Thymus (tissue), 11 donors: Measurements from ENCODE around the gene MRPL55. TPM values are rescaled to one million over a fixed set of nuclear protein-coding genes. Genes with fewer than 3 reads are reported as not detected.
A peak's percentile ranks its signal among the peaks of the same experiment; 100 is the strongest.

Source experiments
- DNase-seq, 9 donors: peaks; one replicate each; pipeline ENCODE4 v3.0.0-alpha.2; 2013; ENCODE audit warnings: low spot score in 9 of 9, low read depth in 6 of 9, missing footprints in 1 of 9
- H3K27ac ChIP-seq, 2 donors: one replicate each; pipeline ENCODE4 v1.5.1; 2013; ENCODE audit warnings: control low read depth in 1 of 2, low read depth in 1 of 2, low read length in 1 of 2, mild to moderate bottlenecking in 1 of 2, moderate library complexity in 1 of 2
- H3K27me3 ChIP-seq, 2 donors: one replicate each; pipeline ENCODE4 v1.5.1; 2013; ENCODE audit warnings: low read length in 1 of 2; ENCODE audit not compliant: control insufficient read depth in 2 of 2, insufficient read depth in 1 of 2
- H3K36me3 ChIP-seq, 2 donors: one replicate each; pipeline ENCODE4 v1.5.1; 2013; ENCODE audit warnings: low read length in 1 of 2, mild to moderate bottlenecking in 1 of 2, moderate library complexity in 1 of 2; ENCODE audit not compliant: control insufficient read depth in 2 of 2, insufficient read depth in 2 of 2
- H3K4me1 ChIP-seq, 2 donors: one replicate each; pipeline ENCODE4 v1.5.1; 2013; ENCODE audit warnings: low read length in 2 of 2; ENCODE audit not compliant: control insufficient read depth in 2 of 2, insufficient read depth in 2 of 2
- H3K4me3 ChIP-seq, 2 donors: one replicate each; pipeline ENCODE4 v1.5.1; 2013; ENCODE audit warnings: low read length in 2 of 2, control low read depth in 1 of 2, mild to moderate bottlenecking in 1 of 2
- H3K9me3 ChIP-seq, 2 donors: one replicate each; pipeline ENCODE4 v1.5.1; 2013; ENCODE audit warnings: low read length in 1 of 2, mild to moderate bottlenecking in 1 of 2; ENCODE audit not compliant: control insufficient read depth in 2 of 2, insufficient read depth in 1 of 2
- WGBS: extraction: QIAGEN DNeasy Blood & Tissue Kit; methylation state at CpG from one replicate; pipeline ENCODE4 v1.1.7; 2013; 5-methylcytosine and 5-hydroxymethylcytosine counted together
- polyA plus RNA-seq: library from polyadenylated mRNA; stranded (reverse); fragments of 200-250 nt; gene quantifications from one replicate; pipeline ENCODE4 v1.2.3, GENCODE V29; 2013
- total RNA-seq: library from RNA; stranded (reverse); fragments of 120-200 nt; gene quantifications from one replicate; pipeline ENCODE4 v1.2.4, GENCODE V29; 2013
- donor health status: healthy.

Gene MRPL55
- total and polyA plus RNA-seq, 2 donors: 58.5 to 96.7 TPM

GRCh38 chr1:228154670-228155571, 45.8 kb upstream of the MRPL55 start:
- H3K27me3 ChIP-seq: peaks cover 0 to 8% of the 10 kb centered on the region in 2 donors
- DNase-seq: peak in 4 of 9 donors; percentile 57 to 84 (median 64)
- peaks cover 13 to 21% of the 10 kb centered on the region in 2 donors for H3K36me3 ChIP-seq
- H3K4me1 ChIP-seq: peaks cover 38 to 64% of the 10 kb centered on the region in 2 donors
- peak overlapping the region; percentile 66 to 90 for H3K27ac ChIP-seq
- peaks cover 0 to 3% of the 10 kb centered on the region in 2 donors for H3K9me3 ChIP-seq
- H3K4me3 ChIP-seq: no peak overlapping the region
- WGBS: 65% methylated on average over 20 of the region's 20 CpGs

- H3K36me3 ChIP-seq: peaks cover 20 to 29% of the 10 kb centered on the region in 2 donors
Observed at GRCh38 chr1:228154021-228154669, 45.0 kb upstream of the MRPL55 start.

GRCh38 chr1:228152918-228153258, 43.8 kb upstream of the MRPL55 start:
- Histone ChIP-seq H3K36me3 (peaks cover 33 to 42% of the 10 kb centered on the region in 2 donors), H3K4me3 (no peak overlapping the region), H3K27ac (peak overlapping the region in 1 of 2 donors; percentile 11), H3K9me3 (peaks cover 0 to 3% of the 10 kb centered on the region in 2 donors), H3K27me3 (no peaks in the 10 kb centered on the region), H3K4me1 (peaks cover 38 to 80% of the 10 kb centered on the region in 2 donors)
- DNase-seq: no peak
- 73% methylated on average over 3 of the region's 3 CpGs for WGBS

More at GRCh38 chr1:228154021-228154669, 45.0 kb upstream of the MRPL55 start:
- WGBS: 97% methylated on average over 11 of the region's 11 CpGs
- Histone ChIP-seq H3K27ac (peak overlapping the region; percentile 66 to 90), H3K27me3 (peaks cover 0 to 4% of the 10 kb centered on the region in 2 donors), H3K4me1 (peaks cover 38 to 71% of the 10 kb centered on the region in 2 donors), H3K9me3 (peaks cover 0 to 3% of the 10 kb centered on the region in 2 donors), H3K4me3 (no peak overlapping the region)
- no peak for DNase-seq

- H3K4me1 ChIP-seq: peaks cover 35 to 74% of the 10 kb centered on the region in 2 donors
- no peak overlapping the region for H3K27ac ChIP-seq
- no peaks in the 10 kb centered on the region for H3K27me3 ChIP-seq
- peaks cover 0 to 3% of the 10 kb centered on the region in 2 donors for H3K9me3 ChIP-seq
- DNase-seq: no peak
- WGBS: 96% methylated on average over 19 of the region's 19 CpGs
- peaks cover 39 to 48% of the 10 kb centered on the region in 2 donors for H3K36me3 ChIP-seq
- H3K4me3 ChIP-seq: no peak overlapping the region
Observed at GRCh38 chr1:228152097-228152917, 43.2 kb upstream of the MRPL55 start.

- peaks cover 26 to 66% of the 10 kb centered on the region in 2 donors for H3K4me1 ChIP-seq
- H3K9me3 ChIP-seq: no peaks in the 10 kb centered on the region
- whole genome bisulfite sequencing: 83% methylated on average over 12 of the region's 12 CpGs
- H3K27ac ChIP-seq: peak overlapping the region in 1 of 2 donors; percentile 24
- no peaks in the 10 kb centered on the region for H3K27me3 ChIP-seq
- peaks cover 48 to 57% of the 10 kb centered on the region in 2 donors for H3K36me3 ChIP-seq
- H3K4me3 ChIP-seq: no peak overlapping the region
- DNase-seq: no peak
Observed at GRCh38 chr1:228151180-228151925, 42.3 kb upstream of the MRPL55 start.

GRCh38 chr1:228150461-228151179, 41.5 kb upstream of the MRPL55 start:
- peak overlapping the region; percentile 15 to 24 for H3K27ac ChIP-seq
- H3K27me3 ChIP-seq: no peaks in the 10 kb centered on the region
- peaks cover 18 to 66% of the 10 kb centered on the region in 2 donors for H3K4me1 ChIP-seq
- no peaks in the 10 kb centered on the region for H3K9me3 ChIP-seq
- peaks cover 56 to 64% of the 10 kb centered on the region in 2 donors for H3K36me3 ChIP-seq
- peak in 1 of 9 donors; percentile 36 for DNase-seq
- no peak overlapping the region for H3K4me3 ChIP-seq
- 88% methylated on average over 17 of the region's 17 CpGs for WGBS

- Histone ChIP-seq H3K27ac (no peak overlapping the region), H3K4me1 (peaks cover 16 to 66% of the 10 kb centered on the region in 2 donors), H3K27me3 (no peaks in the 10 kb centered on the region), H3K36me3 (peaks cover 61 to 70% of the 10 kb centered on the region in 2 donors), H3K9me3 (no peaks in the 10 kb centered on the region), H3K4me3 (no peak overlapping the region)
- 95% methylated on average over 7 of the region's 7 CpGs for WGBS
- no peak for DNase-seq
Observed at GRCh38 chr1:228150120-228150460, 41.0 kb upstream of the MRPL55 start.
